Ascending aorta (tissue), 2 donors: ENCODE data around the gene FHIT. TPM values are rescaled to one million over a fixed set of nuclear protein-coding genes. Genes with fewer than 3 reads are reported as not detected.
"Not testable (repeated sequence)": the region's sequence is repeated elsewhere in the genome, so short reads cannot be mapped to it uniquely, and the experiment has no call there.

ENCODE experiments used
- DNase-seq, 2 donors: peaks; one replicate each; pipeline ENCODE4 v3.0.0-alpha.2; 2019; ENCODE audit warnings: low spot score in 2 of 2
- H3K27ac ChIP-seq, 2 donors: fragments of 200-600 bp; sonication (generic); one replicate each; pipeline ENCODE4 v1.5.1; 2016 to 2017; ENCODE audit warnings: mild to moderate bottlenecking in 1 of 2
- H3K27me3 ChIP-seq: fragments of 200-600 bp; sonication (generic); one replicate; pipeline ENCODE4 v1.5.1; 2017
- H3K36me3 ChIP-seq, 2 donors: fragments of 200-600 bp; sonication (generic); one replicate each; pipeline ENCODE4 v1.5.1; 2016
- H3K4me1 ChIP-seq, 2 donors: fragments of 200-600 bp; sonication (generic); one replicate each; pipeline ENCODE4 v1.5.1; 2016 to 2017; ENCODE audit warnings: mild to moderate bottlenecking in 1 of 2
- H3K4me3 ChIP-seq, 2 donors: fragments of 200-600 bp; sonication (generic); one replicate each; pipeline ENCODE4 v1.5.1; 2016 to 2017; ENCODE audit warnings: mild to moderate bottlenecking in 1 of 2
- H3K9me3 ChIP-seq, 2 donors: fragments of 200-600 bp; sonication (generic); one replicate each; pipeline ENCODE4 v1.5.1; 2016
- CTCF ChIP-seq, 3 experiments: fragments of 200-600 bp in 2 of 3; fragments of 450-650 bp in 1 of 3; sonication (generic) in 2 of 3; IDR thresholded peaks; one replicate each; pipeline ENCODE4 v1.5.1; 2016 to 2019; ENCODE audit warnings: antibody characterized with exemption in 3 of 3, mild to moderate bottlenecking in 1 of 3, moderate library complexity in 1 of 3
- intact Hi-C: fragments of 100-400 bp; cut with DNase I; formaldehyde crosslinking; loops from one replicate; pipeline ENCODE4 v1.15.1; 2023
- total RNA-seq: library from RNA; depleted of rRNA; stranded (reverse); fragments of >200 nt; gene quantifications from one replicate; pipeline ENCODE4 v1.1.0, GENCODE V29; 2016

FHIT gene
- total RNA-seq, 1 donor from 2014 or later, result 0.21 TPM

GRCh38 chr3:61032991-61033390, 218.3 kb downstream of the FHIT start:
- intact Hi-C loops, result no loop called here
- no peaks in the 10 kb centered on the region for H3K27me3 ChIP-seq
- DNase-seq, result no peak
- H3K36me3 ChIP-seq, result no peaks in the 10 kb centered on the region
- H3K4me1 ChIP-seq, result no peaks in the 10 kb centered on the region
- H3K4me3 ChIP-seq, result no peak overlapping the region
- no peak overlapping the region for H3K27ac ChIP-seq
- no peaks in the 10 kb centered on the region for H3K9me3 ChIP-seq
- TF ChIP-seq CTCF (IDR thresholded peaks at IDR 0.05), result no peak

- no peak overlapping the region for H3K4me3 ChIP-seq
- DNase-seq, result no peak
- intact Hi-C loops, result no loop called here
- no peaks in the 10 kb centered on the region for H3K9me3 ChIP-seq
- no peaks in the 10 kb centered on the region for H3K4me1 ChIP-seq
- no peak for TF ChIP-seq CTCF (IDR thresholded peaks at IDR 0.05)
- no peak overlapping the region for H3K27ac ChIP-seq
- no peaks in the 10 kb centered on the region for H3K27me3 ChIP-seq
- H3K36me3 ChIP-seq, result no peaks in the 10 kb centered on the region
Observed at GRCh38 chr3:61031503-61031902, 219.7 kb downstream of the FHIT start.

- no peak for TF ChIP-seq CTCF (IDR thresholded peaks at IDR 0.05)
- no peaks in the 10 kb centered on the region for H3K27me3 ChIP-seq
- no peaks in the 10 kb centered on the region for H3K4me1 ChIP-seq
- no peaks in the 10 kb centered on the region for H3K36me3 ChIP-seq
- H3K4me3 ChIP-seq, result no peak overlapping the region
- intact Hi-C loops, result no loop called here
- H3K27ac ChIP-seq, result no peak overlapping the region
- DNase-seq, result no peak
- no peaks in the 10 kb centered on the region for H3K9me3 ChIP-seq
Observed at GRCh38 chr3:61030469-61031035, 220.7 kb downstream of the FHIT start.

GRCh38 chr3:61029194-61029593, 222.1 kb downstream of the FHIT start:
- no peak overlapping the region for H3K27ac ChIP-seq

GRCh38 chr3:61018807-61019206, 232.4 kb downstream of the FHIT start:
- no peaks in the 10 kb centered on the region for H3K27me3 ChIP-seq
- no peak for TF ChIP-seq CTCF (IDR thresholded peaks at IDR 0.05)
- H3K4me1 ChIP-seq, result no peaks in the 10 kb centered on the region
- no peaks in the 10 kb centered on the region for H3K36me3 ChIP-seq
- no peak overlapping the region for H3K27ac ChIP-seq
- no peak overlapping the region for H3K4me3 ChIP-seq
- intact Hi-C loops, result no loop called here
- H3K9me3 ChIP-seq, result peaks cover 0 to 17% of the 10 kb centered on the region in 2 donors
- DNase-seq, result no peak

More at GRCh38 chr3:61029194-61029593, 222.1 kb downstream of the FHIT start:
- Histone ChIP-seq H3K9me3 (no peaks in the 10 kb centered on the region), H3K36me3 (no peaks in the 10 kb centered on the region), H3K27me3 (no peaks in the 10 kb centered on the region), H3K4me1 (no peaks in the 10 kb centered on the region), H3K4me3 (no peak overlapping the region)
- no peak for TF ChIP-seq CTCF (IDR thresholded peaks at IDR 0.05)
- intact Hi-C loops, result no loop called here
- DNase-seq, result no peak

- intact Hi-C loops, H3K36me3 ChIP-seq, H3K9me3 ChIP-seq, H3K4me1 ChIP-seq, DNase-seq, H3K4me3 ChIP-seq, H3K27me3 ChIP-seq, H3K27ac ChIP-seq: not testable (repeated sequence)
Observed at GRCh38 chr3:61017028-61017427, 234.2 kb downstream of the FHIT start.
